NT2/D1 (cell line): Measurements from ENCODE around the gene MAML3.

Experiments used
- SUZ12 ChIP-seq: IDR thresholded peaks from 2 replicates; pipeline ENCODE4 v1.6.1; 2011; ENCODE audit not compliant: insufficient read length, insufficient read depth; ENCODE audit errors: extremely low read depth
- YY1 ChIP-seq: IDR thresholded peaks from 2 replicates; pipeline ENCODE4 v1.6.1; 2011; ENCODE audit not compliant: insufficient read length, insufficient read depth
- ZNF274 ChIP-seq: IDR thresholded peaks from 2 replicates; pipeline ENCODE4 v1.6.1; 2011; ENCODE audit warnings: mild to moderate bottlenecking, low read depth, low read length

DNA sequence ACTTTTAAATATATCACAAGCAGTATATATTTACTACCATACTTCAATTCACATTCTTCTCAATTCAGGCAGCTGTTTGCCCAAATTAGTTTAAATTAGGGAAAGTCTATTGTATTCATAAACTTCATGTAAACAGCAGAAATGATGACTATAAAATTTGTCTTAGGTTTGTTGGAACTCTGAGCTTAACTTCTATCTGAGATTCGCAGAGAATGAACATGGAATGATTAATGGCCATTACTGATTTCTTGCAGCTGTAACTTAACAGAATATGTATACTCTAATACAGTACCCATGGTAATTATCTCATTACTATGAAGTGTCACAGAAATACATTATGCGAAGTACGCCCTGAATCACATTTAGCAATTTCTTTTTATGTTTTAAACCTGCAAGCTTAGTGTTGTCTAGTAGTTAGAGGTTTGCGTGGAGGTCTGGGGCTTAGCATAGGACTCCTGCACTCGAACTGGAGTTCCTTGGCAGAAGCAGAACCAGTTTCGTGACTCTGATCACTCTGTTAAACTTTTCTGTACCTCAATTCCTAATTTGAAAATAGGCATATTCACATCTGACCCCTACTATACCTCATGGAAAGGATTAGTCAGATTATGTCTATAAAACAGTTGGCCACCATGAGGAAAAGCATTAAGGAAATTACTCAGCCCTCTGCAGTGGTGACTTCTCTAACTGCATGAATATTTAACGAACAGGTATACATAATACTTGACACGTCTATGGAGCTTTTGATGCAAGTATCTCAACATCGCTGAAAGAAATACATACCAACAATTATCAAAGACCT lies 245.1 kb downstream of the MAML3 start:
- TF ChIP-seq ZNF274 (no peak), SUZ12 (no peak), YY1 (no peak)
